ENCODE results near the gene SLC25A33.

SLC25A33 gene

DNA sequence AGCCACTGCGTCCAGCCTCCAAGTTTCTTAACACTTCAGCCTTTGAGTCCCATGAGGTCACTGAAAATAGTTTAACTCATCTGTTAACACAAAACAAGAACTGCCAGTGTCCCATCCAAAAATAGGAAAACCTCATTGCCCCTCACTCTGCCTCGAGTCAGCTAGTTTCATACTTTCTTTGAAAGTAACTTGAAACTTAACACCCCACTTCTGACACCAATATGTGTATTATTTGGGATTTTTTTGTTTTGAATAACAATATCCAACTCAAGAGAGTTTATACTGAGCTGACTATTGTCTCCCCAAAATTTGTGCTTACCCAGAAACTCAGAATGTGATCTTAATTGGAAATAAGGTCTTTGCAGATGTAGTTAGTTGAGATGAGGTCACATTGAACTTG lies 95.3 kb downstream of the SLC25A33 start:
- no peak overlapping the region for H3K27ac Mint-ChIP-seq
- ATAC-seq, result no peak
- no peak overlapping the region for H3K4me3 Mint-ChIP-seq
- H3K9me3 Mint-ChIP-seq, result no peaks in the 10 kb centered on the region
- peaks cover 73% of the 10 kb centered on the region for H3K4me1 Mint-ChIP-seq
- peaks cover 56% of the 10 kb centered on the region for H3K36me3 Mint-ChIP-seq
- H3K27me3 Mint-ChIP-seq, result no peaks in the 10 kb centered on the region
